ENCODE measurements around the gene AATF.

The AATF gene, protein sequence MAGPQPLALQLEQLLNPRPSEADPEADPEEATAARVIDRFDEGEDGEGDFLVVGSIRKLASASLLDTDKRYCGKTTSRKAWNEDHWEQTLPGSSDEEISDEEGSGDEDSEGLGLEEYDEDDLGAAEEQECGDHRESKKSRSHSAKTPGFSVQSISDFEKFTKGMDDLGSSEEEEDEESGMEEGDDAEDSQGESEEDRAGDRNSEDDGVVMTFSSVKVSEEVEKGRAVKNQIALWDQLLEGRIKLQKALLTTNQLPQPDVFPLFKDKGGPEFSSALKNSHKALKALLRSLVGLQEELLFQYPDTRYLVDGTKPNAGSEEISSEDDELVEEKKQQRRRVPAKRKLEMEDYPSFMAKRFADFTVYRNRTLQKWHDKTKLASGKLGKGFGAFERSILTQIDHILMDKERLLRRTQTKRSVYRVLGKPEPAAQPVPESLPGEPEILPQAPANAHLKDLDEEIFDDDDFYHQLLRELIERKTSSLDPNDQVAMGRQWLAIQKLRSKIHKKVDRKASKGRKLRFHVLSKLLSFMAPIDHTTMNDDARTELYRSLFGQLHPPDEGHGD

DNA sequence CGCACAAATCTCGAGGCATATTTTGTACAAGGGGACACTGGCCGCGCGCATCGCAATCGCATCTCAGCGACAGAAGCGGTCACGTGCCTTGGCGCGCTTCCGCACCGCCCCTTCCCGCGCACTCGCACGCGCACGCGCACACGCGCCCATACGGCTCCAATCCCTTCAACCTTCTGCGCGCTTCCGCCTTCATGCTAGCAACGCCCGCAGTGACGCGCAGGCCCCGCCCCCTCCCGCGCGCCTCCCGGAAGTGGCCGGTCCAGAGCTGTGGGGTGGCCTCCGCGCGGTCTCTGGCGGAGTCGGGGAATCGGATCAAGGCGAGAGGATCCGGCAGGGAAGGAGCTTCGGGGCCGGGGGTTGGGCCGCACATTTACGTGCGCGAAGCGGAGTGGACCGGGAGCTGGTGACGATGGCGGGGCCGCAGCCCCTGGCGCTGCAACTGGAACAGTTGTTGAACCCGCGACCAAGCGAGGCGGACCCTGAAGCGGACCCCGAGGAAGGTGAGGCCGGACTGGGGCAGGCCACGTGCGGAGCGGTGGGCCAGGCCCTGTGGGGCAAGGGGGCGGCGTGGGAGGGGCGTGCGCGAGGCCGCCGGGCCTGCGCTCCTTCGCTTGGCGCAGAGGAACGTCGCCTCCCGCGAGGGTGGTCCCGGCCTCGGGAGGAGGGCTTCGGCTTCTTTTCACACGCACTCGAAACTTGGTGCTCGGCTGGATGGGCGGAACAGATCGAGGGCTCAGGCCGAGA lies at the start of gene AATF:
Gene AATF, plus strand, starts transcription at position 238 of the 744 bp plus-strand sequence. Its CDS starts 172 bp downstream, at position 410.
- DNase-seq (ENCODE audit: low read depth): peak; percentile 89

DNA sequence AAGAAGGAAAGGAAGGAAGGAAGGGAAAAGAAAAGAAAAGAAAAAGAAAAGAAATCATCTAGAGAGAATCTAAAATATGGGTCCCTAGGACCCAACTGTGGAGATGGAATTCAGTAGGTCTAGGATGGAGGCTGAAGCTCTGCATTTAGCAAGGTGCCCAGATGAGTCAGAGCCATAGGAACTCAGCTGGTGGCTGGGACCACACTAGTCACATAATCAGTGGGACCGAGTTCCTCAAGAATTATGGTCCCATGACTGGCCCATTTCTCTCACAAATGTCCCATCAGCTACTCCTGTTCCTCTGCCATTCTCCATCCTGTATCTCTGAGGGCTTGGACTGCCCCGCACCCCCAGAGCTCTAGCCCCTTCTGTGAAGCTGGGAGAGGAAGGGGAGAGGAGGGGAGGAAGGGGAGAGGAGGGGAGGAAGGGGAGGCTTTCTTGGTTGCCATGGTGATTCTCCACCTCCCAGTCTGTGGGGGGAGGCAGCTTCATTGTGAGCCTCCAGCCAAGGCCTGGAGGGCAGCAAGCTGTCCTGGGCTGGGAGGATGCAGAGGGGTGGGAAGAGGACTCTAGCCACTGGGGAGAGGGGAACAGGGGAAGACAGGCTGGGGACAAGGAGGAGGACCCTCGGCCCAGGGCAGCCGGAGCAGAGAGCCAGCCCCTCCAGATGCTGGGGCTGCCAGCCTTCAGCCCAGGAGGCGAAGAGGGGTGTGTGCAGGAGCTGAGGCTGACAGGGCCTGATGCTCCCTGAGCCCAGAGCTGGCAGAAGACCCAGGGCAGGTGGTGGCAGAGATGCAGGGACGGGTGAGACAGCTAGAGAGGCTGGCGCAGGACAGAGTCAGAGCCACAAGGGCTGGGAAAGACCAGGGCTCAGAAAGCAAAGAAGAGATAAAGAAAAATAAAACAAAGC lies 49.2 kb upstream of the AATF start:
- DNase-seq (ENCODE audit: low read depth): no peak

DNA sequence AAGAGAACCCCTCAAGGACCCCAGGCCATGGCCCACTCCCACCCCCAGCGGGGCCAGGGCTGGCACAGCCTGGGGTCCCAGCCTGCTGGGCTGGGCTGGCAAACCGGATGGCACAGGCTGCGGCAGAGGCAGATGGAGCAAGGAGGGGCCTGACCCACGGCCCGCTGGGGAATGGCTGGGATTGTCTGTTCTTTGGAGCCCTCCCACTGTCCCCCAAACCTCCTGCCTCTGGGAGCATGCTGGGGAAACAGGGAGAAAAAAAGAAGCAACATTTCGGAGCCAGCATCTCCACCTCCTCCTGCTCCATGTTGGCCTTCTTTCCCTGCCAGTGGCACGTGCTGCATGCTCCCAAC lies 48.6 kb upstream of the AATF start:
- no peak for DNase-seq (ENCODE audit: low read depth)

DNA sequence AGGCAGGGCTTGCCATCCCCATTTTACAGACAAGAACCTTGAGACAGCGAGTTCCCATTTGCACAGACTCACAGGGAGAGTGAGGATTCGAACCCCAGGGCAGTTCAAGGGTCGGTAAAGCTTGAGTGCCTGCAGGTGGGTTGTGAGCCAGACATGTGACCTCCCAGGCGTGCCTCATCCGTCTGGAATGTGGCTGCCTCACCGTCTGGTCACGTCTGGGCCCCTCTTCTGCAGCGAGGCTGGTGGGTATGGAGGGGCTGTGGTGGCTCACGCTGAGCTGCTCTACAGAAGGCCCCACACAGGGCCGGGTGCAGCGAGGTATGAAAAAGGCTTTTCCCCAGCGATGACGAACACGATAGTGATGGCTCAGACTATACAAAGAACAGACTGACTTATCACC lies 47.2 kb upstream of the AATF start:
- DNase-seq (ENCODE audit: low read depth): no peak

DNA sequence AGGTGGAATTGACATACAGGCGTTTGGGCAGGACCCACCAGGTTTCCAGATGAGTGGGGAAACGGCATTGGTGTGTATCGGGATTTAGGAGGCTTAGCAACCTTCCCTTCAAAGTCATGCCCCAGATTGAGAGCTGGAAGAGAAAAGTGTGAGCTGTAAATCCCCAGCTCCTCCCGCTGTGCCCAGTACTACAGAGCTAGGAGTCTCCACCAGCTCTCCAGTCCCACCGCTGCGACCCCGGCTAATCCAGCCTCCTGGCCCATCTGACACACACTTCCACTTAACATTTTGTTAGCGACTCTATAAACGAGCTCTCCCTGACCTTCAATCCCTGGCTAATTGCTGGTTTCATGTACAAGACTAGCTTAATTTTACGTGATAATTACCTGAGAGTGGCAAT lies 41.3 kb upstream of the AATF start:
- no peak for DNase-seq (ENCODE audit: low read depth)

DNA sequence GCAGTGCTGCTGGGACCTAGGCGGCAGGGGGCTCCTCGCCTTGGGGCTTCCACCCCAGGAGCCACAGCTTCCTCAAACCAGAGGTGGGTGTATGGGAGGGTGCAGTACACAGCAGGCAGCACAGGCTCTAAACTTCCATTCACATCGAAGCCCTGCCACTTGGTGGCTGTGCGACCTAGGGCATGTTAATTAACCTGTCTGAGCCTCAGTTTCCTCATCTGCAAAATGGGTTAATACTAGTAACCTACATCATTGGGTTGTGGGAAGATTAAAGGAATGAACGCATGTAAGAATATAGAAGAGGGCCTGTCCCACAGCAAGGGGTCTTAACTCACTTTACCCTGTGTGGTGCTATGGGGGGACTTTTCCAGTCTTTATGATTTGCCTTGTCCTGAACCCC lies 38.2 kb upstream of the AATF start:
- no peak for DNase-seq (ENCODE audit: low read depth)

DNA sequence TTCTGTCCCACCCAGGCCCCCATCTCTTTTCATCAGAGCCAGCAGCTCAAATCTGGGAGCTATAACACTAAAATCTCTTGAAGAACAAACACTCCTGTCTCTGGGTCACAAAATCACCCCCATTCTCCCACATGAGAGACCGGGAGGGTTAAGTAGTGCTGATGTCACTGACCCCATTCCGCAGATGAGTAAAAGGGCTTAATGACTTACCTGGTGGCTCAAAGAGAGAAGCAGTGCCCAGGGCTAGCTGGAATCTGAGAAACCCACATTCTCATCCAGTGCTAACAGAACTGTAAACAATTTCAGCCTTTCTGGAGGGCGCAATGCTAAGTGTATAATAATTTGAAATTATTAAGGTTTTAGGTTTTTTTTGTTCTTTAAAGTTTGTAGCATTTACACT lies 37.8 kb upstream of the AATF start:
- DNase-seq (ENCODE audit: low read depth): no peak

DNA sequence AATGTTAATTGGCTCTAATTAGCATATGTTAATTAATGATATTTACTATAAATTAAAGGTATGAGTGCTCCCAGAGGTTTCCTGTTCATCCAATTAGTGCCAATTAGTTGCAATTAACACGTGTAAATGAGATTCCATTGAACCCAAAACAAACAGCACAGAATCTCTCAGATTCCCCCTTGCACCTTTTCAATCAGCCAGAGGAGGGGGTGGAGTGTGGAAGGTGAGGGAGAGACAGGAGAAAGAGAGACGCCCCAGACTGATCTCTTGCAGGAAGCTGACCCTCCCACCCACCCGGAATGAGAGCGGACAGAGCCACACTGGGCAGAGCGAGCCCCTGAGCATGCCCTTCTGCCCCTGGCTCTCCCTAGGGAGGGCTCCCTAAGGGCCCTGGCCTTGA lies 35.6 kb upstream of the AATF start:
- no peak for DNase-seq (ENCODE audit: low read depth)

DNA sequence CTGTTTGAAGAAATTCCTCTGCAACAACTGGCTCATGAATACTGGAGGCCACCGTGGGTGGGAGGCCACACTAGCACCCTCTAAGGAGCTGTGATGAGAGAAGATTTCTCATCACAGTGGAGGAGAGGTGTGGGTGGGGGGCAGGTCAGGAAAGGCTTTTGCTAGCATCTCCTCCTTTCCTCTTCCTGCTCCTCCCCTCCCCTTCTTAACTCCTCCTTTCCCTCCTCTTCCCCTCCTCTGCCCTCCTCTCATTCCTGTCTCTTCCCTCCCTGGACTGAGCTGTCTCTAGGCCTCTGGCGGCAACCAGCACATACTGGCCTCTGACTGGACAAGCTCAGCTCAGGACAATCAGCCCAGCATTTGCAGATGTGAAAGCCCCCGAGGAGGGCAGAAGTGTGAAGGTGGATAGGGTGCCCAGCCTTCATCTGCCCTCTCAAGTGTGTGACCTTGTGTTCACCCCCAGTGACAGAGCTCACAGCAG lies 30.5 kb upstream of the AATF start:
- no peak for DNase-seq (ENCODE audit: low read depth)

DNA sequence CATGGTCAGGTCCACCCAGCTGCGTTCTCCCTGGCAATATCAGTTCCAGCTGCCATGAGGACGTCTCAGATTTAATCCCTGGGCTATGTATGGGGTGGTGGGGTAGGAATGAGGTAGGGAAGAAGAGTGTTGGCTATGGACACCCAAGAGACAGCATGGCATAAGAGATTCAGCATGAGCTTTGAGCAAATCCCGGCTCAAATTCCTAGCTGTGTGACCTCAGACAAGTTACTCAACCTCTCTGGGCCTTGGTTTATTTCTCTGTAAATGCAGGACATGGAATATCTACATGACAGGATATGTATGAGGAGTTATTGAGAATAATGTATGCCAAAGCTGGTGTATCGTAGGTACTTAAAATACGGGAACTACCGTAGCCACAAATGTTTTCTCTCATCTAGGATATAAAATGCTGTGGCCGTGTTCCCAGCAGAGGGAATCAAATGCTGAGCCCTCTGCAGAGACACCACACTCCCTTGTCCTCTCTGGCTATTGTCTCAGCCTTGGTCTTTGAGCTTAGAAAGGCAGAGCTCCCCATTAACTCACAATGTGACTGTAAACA lies 29.3 kb upstream of the AATF start:
- DNase-seq (ENCODE audit: low read depth): no peak

DNA sequence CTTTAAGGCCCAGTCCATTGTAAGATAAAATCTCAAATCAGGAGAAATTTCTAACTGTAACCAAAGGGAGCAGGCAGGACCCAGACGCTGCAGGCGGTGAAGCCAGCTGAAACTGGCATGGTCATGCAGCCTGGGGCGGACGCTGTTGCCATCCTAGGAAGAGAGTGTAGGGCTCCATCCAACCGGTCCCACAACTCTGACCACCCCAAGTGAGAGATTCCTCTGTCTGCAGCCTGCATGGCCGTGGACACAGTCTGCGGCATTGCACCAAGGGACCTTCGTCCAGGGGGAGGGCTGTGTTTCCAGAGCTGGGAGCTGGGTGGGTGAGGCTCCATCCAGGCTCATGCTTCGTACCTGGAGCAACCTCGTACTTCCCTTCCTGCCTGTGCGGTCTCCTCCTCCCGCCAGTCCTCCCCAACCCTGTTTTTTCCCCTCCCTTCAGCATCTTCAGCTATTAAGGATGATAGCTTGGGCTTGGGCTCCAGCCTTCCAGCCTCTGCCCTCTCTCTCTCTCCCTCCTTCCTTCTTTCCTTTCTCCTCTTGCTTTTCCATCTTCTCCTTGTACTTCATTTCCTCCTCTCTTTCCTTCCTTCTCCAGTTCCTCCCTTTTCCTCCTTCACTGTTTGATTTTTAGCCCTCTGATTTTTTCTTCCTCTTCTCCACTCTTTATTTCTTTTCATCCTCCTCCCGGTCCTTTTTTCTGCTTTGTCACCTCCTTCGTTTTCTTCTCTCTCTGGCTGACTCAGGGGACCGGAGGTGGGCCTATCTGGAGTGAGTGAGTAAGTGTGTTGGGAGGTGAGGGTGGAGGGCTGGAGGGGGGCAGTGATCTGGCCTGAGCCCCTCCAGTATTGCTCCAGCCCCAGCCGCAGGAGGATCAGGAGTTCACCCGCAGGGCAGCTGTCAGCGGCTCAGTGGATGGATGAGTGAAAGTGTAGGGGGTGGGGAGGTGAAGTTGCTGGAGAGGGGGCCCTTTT lies 28.4 kb upstream of the AATF start:
- no peak for DNase-seq (ENCODE audit: low read depth)

DNA sequence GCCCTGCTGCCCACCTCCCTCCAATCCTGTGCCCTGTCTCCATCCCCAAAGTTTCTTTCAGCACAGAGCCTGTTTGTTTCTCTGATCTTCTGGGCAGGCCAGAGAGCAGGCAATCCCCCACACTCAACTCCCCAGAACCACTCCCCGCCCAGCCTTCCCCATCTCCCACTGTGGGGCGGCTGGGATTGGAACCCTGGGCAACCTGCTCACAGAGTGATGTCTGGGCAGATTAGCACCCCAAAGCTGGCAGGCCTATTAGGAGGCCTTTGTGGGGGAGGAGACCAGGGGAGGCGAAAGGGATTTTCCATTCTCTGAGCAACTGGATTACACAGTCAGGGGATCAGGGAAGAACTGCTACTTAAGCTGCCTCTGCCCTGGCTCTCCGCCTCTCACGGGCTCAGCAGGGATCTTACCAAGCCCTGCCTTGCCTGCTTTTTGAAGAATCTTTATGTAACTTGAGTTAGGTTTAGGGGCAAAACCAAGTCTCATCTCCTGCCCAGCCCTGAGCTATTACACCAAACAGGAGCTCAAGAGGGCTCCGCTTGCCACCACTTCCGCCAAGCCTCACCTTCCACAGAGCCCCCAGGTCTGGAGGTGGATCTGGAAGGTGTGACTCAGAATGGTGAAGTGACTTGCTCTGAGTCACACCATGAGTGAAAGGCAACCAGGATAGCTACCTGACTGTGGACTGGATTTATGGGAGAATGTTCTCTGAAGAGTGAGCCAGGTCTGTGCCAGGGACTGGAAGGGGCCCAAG lies 27.5 kb upstream of the AATF start:
- DNase-seq (ENCODE audit: low read depth): no peak

DNA sequence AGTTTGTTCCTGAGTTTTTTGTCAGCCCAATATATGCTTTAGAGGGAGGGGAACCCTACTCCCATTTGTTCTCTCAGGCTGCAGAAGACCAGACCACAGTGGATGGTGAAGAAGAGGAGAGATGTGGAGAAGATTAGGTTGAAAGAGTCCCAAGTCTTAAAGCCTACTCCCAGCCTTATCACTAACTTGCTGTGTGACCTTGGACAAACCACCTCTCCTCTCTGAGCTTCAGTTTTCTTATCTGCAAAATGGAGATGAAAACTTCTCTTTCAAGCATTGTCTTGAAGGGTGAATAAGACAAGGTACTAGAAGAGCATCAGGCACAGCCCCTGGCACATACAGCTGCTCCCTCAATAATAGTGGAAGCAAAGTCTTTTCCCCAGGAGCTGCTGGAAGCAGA lies 26.6 kb upstream of the AATF start:
- no peak for DNase-seq (ENCODE audit: low read depth)

DNA sequence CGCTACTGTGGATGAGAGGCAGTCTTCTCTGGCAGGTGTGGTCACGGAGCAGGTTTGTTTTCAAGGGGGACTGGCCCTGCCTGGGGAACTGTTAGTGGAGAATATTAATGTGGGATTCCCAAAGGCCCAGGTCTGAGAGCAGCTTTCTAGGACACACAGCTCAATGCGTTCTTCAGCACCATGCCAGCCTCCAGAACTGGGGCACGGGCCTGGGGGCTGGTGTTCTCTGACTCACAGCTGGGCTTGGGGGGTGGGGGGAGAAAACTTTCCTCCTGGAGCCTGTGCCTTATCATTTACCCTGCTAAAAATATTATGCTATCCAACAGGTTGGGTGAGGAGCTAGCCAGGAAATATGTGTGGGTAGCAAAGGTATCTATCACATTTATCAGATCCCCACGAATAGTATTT lies 24.9 kb upstream of the AATF start:
- DNase-seq (ENCODE audit: low read depth): no peak

DNA sequence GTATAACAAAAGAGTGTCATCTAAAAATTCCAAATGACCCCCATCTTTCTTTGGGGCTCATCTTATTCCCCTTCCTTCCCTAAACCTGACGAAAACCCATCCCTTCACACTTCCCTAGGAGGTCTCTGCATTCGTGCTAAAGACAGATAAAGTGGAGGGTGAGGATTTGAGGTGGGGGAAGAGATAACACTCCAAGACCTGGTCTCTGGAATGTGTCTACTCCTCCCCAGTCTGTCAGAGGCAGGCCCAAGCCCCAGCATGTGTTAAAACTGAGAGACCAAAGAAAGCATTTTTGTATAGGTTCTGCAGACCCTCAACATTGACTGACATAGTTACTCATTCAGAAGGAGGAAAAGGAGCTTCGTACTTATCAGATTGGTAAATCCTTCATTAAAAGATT lies 22.5 kb upstream of the AATF start:
- no peak for DNase-seq (ENCODE audit: low read depth)

DNA sequence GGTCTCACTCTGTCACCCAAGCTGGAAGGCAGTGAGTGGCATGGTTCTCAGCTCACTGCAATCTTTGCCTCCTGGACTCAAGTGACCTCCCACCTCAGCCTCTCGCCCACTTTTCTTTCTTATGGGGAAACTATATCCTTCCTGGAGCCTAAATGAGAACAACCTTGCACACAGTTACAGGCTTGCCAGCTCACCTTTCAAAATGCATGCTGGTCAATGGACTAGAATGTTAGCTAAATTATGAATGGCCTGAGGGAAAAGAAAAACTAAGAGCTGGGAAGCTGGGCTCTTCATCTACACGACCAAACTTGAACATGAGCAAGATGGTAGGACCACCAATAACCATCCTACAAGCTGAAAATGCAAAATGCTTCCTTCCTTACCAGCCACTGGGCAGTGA lies 22.1 kb upstream of the AATF start:
- no peak for DNase-seq (ENCODE audit: low read depth)

DNA sequence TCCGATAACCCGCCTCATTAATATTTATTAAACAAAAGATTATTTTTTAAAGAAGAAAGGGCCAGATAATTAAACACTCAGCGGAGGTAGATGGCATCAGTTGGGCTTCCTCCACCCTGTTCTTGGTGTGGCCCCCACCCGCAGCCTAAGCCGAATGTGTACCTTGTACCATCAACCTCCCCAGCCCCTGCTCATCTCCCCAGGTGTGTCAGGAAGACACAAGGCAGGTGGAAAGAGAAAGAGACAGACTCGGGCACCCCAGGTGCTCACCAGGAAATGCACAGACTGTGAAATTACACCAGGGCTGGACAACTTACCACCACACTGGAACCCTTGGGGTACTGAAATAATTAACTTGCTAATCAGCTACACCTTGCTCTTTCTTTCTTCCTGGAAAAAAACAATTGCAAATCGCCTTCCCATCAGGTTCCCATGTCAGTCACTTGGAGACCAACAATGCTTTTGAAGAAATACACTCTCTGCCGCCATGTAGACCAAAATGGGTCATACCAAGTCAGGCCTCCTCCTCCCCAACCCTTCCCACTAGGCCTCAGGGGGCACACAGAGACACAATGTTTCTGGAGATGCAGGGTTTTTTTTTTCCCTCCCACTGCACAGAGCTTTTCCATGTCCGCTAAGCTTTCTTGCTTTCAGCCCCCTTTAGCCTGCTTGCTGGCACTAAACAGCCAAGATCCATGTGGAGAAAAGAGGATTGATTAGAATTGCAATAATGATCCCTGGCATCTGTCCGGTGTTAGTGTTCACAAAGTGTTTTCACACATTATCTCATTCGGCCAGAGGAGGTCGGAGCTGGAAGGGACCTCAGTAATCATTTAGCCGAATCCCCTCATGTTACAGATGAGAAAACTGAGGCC lies 20.0 kb upstream of the AATF start:
- DNase-seq (ENCODE audit: low read depth): no peak

DNA sequence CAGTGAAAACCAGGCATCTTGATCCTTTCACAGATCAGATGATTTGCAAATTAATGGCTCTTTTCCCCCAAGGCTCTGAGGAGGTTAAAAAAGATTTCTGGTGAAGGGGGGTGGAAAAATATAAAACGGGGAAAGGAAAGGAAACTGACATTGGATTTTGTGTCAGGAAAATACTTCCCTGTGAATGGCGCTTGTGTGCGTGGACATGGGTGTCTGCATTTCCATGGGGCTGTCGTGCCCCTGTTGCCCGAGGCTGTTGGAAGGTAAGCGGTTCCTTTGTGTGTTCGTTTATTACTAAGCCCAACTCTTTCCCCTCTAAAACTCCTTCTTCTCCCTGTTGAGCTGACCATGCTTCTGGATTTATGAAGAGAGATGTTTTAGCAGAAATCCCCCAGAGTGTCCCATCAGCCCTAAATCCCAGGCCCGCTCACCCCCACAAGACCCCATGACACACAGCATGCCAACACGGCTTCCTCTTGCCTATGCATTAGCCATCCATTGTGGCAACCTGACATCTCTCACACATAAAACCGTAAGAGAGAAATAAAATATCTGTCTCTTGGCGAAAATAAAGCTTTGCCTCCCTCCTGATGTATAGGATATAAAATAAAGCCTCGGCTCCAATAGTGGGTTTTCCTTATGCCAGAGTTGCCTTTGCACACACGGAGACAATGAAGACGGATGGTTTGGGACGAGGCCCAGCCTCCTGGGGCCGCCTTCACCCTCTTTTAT lies 18.7 kb upstream of the AATF start:
- no peak for DNase-seq (ENCODE audit: low read depth)

Measured in fibroblast of the conjunctiva (primary cell).